Measurements from ENCODE around the gene CROCC. TPM values are rescaled to one million over a fixed set of nuclear protein-coding genes. Genes with fewer than 3 reads are reported as not detected.

CROCC gene
- total RNA-seq, 1 donor from 2014 or later = 24.7 TPM

DNA sequence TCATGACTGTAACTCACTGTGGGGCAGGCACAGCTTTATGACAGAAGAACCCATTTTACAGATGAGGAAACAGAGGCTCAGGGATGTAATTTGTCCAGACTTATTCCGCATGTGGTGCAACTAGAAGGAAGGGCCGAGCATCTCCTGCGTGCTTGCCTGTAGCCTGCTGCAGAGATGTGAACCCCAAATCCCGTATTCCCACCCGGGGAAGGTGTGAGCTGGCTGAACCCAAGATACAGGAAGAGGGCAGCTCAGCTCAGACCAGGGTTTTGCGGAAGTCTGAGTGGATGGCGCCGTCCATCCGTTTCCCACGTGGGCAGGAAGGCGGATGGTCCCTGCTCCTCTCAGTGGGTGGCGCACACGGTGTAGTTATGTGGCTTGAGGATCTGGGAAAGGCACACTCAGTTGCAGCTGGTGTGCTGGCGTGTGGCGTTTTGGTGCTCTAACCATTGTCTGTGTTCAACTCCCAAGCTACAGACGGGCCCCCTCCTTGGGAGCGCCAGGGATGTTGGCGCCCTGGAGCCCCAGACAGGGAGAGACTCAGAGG lies 1.2 kb downstream of the CROCC start:
- no peaks in the 10 kb centered on the region for H3K9me3 Mint-ChIP-seq (ENCODE audit: low read depth)
- peaks cover 10% of the 10 kb centered on the region for H3K4me1 Mint-ChIP-seq (ENCODE audit: low read depth)
- no peaks in the 10 kb centered on the region for H3K27me3 Mint-ChIP-seq (ENCODE audit: low read depth)
- TF ChIP-seq, protein P1, sequence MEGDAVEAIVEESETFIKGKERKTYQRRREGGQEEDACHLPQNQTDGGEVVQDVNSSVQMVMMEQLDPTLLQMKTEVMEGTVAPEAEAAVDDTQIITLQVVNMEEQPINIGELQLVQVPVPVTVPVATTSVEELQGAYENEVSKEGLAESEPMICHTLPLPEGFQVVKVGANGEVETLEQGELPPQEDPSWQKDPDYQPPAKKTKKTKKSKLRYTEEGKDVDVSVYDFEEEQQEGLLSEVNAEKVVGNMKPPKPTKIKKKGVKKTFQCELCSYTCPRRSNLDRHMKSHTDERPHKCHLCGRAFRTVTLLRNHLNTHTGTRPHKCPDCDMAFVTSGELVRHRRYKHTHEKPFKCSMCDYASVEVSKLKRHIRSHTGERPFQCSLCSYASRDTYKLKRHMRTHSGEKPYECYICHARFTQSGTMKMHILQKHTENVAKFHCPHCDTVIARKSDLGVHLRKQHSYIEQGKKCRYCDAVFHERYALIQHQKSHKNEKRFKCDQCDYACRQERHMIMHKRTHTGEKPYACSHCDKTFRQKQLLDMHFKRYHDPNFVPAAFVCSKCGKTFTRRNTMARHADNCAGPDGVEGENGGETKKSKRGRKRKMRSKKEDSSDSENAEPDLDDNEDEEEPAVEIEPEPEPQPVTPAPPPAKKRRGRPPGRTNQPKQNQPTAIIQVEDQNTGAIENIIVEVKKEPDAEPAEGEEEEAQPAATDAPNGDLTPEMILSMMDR (IDR thresholded peaks at IDR 0.05) = no peak
- H3K27ac Mint-ChIP-seq (ENCODE audit: unreplicated experiment) = no peak overlapping the region
- DNase-seq (ENCODE audit: low spot score) = peak; percentile 79
- peaks cover 1% of the 10 kb centered on the region for H3K36me3 Mint-ChIP-seq (ENCODE audit: low read depth)
- H3K4me3 Mint-ChIP-seq (ENCODE audit: unreplicated experiment) = no peak overlapping the region

DNA sequence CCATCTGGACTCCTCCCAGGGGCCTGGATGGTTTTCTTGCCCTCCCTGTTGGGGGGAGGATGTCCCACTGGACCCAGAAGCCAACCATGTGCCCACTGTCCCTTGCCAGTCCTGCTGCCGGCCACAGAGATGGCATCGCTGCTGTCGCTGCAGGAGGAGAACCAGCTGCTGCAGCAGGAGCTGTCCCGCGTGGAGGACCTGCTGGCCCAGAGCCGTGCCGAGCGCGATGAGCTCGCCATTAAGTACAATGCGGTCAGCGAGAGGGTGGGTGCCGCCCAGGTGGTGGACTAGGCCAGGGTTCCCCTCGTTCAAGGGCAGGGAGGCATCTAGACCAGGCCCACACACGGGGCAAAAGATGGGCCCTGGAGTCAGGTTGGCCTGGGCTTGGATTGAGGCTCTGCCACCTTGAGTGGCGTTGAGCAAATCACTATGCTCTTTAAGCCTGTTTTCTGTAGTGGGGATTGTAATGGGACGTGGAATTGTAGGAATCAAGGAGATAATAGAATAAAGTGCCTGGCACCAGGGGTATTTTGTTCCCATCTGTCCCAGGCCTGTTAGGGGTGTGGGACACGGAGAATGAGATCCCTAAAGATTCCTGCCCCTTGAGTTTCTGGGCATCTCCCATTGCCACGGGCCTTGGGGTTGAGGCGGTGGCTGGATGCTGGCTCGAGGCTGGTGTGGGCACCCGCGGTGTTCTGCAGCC lies 2.6 kb downstream of the CROCC start:
- no peaks in the 10 kb centered on the region for H3K9me3 Mint-ChIP-seq (ENCODE audit: low read depth)
- H3K27ac Mint-ChIP-seq (ENCODE audit: unreplicated experiment) = no peak overlapping the region
- TF ChIP-seq, protein P1 (IDR thresholded peaks at IDR 0.05) = no peak
- DNase-seq (ENCODE audit: low spot score) = no peak
- no peak overlapping the region for H3K4me3 Mint-ChIP-seq (ENCODE audit: unreplicated experiment)
- no peaks in the 10 kb centered on the region for H3K27me3 Mint-ChIP-seq (ENCODE audit: low read depth)
- peaks cover 10% of the 10 kb centered on the region for H3K4me1 Mint-ChIP-seq (ENCODE audit: low read depth)
- peaks cover 1% of the 10 kb centered on the region for H3K36me3 Mint-ChIP-seq (ENCODE audit: low read depth)

DNA sequence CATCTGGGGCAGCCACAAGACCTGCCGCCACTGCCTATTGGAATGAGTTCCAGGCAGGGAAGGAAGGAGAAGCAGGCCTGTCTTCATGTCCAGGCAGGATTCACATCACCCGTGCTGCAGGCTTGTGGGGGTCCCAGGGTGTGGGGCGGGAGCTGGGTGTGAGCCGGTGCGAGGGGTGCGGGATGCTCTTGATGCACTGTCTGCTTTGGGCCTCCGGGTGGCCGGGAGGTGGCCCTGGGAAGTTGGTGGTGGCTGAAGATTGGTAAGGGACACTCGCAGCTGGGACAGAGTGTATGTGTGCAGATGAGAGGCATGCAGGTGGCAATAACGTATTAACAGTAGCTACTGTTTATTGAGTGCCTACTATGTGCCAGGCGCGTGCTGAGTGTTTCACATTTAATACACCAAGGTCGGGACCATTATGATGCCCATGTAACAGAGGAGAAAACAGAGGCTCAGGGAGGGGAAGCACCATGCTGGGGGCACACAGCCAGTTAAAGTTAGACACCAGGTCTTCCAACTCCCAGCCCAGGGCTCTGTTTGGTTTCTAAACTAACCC lies 3.3 kb downstream of the CROCC start:
- Mint-ChIP-seq H3K36me3 (ENCODE audit: low read depth) (peaks cover 1% of the 10 kb centered on the region), H3K27me3 (ENCODE audit: low read depth) (no peaks in the 10 kb centered on the region), H3K4me1 (ENCODE audit: low read depth) (peaks cover 10% of the 10 kb centered on the region), H3K4me3 (ENCODE audit: unreplicated experiment) (no peak overlapping the region), H3K27ac (ENCODE audit: unreplicated experiment) (no peak overlapping the region), H3K9me3 (ENCODE audit: low read depth) (no peaks in the 10 kb centered on the region)
- TF ChIP-seq, protein P1 (IDR thresholded peaks at IDR 0.05) = no peak
- DNase-seq (ENCODE audit: low spot score) = no peak

DNA sequence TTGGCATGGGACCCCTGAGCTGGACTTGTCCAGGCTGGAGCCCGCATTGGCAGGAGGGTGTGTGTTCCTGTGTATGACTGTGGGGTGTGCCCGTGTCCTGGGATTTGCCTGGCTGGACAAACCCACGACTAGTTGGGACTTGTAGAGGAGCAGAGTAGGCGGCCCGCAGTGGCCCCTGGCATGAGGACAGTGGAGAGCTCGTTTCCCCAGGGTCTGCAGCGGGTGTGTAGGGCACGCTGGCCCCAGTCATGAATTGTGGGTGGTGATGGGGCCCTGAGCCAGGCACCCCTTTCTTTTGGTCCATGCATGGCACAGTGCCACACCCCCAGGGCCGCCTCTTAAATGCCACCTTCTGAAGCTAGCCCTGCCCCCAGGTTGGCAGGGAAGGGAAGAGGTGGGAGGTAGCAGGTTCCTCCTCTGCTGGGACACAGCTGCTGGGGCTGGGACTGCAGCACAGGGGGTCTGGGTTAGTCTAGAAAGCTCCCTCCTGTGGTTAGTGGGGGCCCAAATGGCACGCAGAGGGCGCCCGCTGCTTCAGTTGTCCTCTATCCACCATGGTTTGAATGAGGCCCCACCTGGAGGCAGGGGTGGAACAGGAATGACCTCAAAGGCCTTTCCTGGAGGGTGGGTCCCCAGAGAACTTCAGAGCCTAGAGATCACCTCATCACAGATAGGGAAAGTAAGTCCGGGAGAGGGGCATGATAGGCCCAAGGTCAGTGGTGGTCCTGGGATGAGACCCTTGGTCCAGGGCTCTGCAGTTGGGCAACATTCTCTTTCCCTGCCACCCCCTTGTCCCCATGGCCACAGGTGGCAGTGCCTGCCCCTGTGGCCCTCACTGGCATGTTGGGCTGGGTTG lies 4.1 kb downstream of the CROCC start:
- H3K4me1 Mint-ChIP-seq (ENCODE audit: low read depth) = peaks cover 10% of the 10 kb centered on the region
- H3K9me3 Mint-ChIP-seq (ENCODE audit: low read depth) = no peaks in the 10 kb centered on the region
- peaks cover 1% of the 10 kb centered on the region for H3K36me3 Mint-ChIP-seq (ENCODE audit: low read depth)
- DNase-seq (ENCODE audit: low spot score) = no peak
- TF ChIP-seq, protein P1 (IDR thresholded peaks at IDR 0.05) = no peak
- H3K27me3 Mint-ChIP-seq (ENCODE audit: low read depth) = no peaks in the 10 kb centered on the region
- no peak overlapping the region for H3K27ac Mint-ChIP-seq (ENCODE audit: unreplicated experiment)
- no peak overlapping the region for H3K4me3 Mint-ChIP-seq (ENCODE audit: unreplicated experiment)

DNA sequence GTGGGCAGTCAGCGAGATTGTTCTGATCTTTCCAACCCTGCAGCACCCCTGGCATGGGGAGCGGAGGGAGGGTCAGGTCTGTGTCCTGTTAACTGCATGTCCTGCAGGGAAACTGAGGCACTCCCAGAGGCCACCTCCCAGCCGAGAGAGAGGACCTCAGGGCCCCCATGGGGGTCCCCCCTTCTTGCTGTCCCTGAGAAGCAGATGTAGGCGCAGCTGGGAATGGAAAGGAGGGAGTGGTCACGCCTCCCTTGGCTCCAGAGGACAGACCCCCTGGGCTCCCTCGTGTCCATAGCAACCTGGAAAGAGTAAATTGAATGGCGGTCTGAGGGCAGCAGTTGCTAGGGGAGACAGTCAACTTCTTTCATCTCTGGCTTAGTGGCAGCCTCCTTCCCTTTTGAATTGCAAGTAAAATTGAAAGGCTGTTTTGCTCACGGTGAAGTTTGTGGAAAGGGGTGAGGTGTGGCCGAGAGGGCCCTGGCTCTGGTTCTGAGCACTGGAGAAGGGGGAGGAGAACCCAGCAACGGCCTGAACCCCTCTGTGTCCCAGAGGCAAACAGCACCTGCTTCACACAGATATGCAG lies 4.9 kb downstream of the CROCC start:
- no peak overlapping the region for H3K27ac Mint-ChIP-seq (ENCODE audit: unreplicated experiment)
- peaks cover 1% of the 10 kb centered on the region for H3K36me3 Mint-ChIP-seq (ENCODE audit: low read depth)
- TF ChIP-seq, protein P1 (IDR thresholded peaks at IDR 0.05) = no peak
- H3K27me3 Mint-ChIP-seq (ENCODE audit: low read depth) = no peaks in the 10 kb centered on the region
- H3K9me3 Mint-ChIP-seq (ENCODE audit: low read depth) = no peaks in the 10 kb centered on the region
- no peak for DNase-seq (ENCODE audit: low spot score)
- no peak overlapping the region for H3K4me3 Mint-ChIP-seq (ENCODE audit: unreplicated experiment)
- H3K4me1 Mint-ChIP-seq (ENCODE audit: low read depth) = peaks cover 6% of the 10 kb centered on the region

All from chondrocyte (in vitro differentiated cells).